ENCODE data around the gene LILRA2. TPM values are rescaled to one million over a fixed set of nuclear protein-coding genes. Genes with fewer than 3 reads are reported as not detected.

Gene LILRA2
- total RNA-seq, 4 donors from 2014 or later = 1.7 to 5.4 (median 4.3) TPM

DNA sequence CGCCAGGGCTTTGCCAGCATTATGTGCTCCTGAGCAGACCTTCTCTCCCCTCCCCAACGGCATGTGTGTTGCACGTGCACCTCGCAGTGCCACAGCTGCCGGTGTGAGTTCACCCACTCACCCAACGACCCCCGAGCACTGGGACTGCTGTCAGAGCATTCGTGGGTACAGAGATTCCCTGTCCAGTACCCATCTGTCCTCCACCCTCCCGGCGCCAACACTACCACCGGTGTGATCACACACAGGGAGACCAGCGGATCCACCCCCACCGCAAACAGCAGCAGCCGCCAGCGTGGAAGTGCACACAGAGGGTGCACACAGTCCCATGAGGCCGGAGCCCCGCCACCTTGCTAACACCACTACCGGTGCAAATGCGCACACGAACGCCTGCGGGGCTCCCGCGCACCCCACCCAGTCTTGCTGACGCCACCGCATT lies 35.8 kb downstream of the LILRA2 start:
- H3K4me1 ChIP-seq = no peaks in the 10 kb centered on the region

GRCh38 chr19:54612428-54612827 lies 38.8 kb downstream of the LILRA2 start:
- Histone ChIP-seq H3K27ac (no peak overlapping the region), H3K36me3 (no peaks in the 10 kb centered on the region), H3K9me3 (peaks cover 0 to 37% (median 0%) of the 10 kb centered on the region in 4 donors), H3K4me1 (no peaks in the 10 kb centered on the region), H3K4me3 (no peak overlapping the region), H3K27me3 (no peaks in the 10 kb centered on the region)
- TF ChIP-seq CTCF (IDR thresholded peaks at IDR 0.05) (no peak), POLR2A (IDR thresholded peaks at IDR 0.05) (no peak), EP300 (IDR thresholded peaks at IDR 0.05) (no peak)
- no peak for DNase-seq (ENCODE audit: low spot score in 2 of 2)
- 92 to 100% methylated on average over 1 of the region's 1 CpG for WGBS, 2 donors

More for the DNA sequence above, 35.8 kb downstream of the LILRA2 start:
- Histone ChIP-seq H3K27ac (no peak overlapping the region), H3K9me3 (peaks cover 0 to 57% (median 0%) of the 10 kb centered on the region in 4 donors), H3K27me3 (no peaks in the 10 kb centered on the region), H3K4me3 (no peak overlapping the region), H3K36me3 (no peaks in the 10 kb centered on the region)
- WGBS, 2 donors = 85 to 92% methylated on average over 26 of the region's 26 CpGs
- TF ChIP-seq POLR2A (IDR thresholded peaks at IDR 0.05) = no peak
- no peak for TF ChIP-seq CTCF (IDR thresholded peaks at IDR 0.05)
- no peak for TF ChIP-seq EP300 (IDR thresholded peaks at IDR 0.05)
- no peak for DNase-seq (ENCODE audit: low spot score in 2 of 2)

- DNase-seq (ENCODE audit: low spot score in 2 of 2) = no peak
- Histone ChIP-seq H3K36me3 (no peaks in the 10 kb centered on the region), H3K4me3 (no peak overlapping the region), H3K4me1 (no peaks in the 10 kb centered on the region), H3K27me3 (no peaks in the 10 kb centered on the region), H3K27ac (no peak overlapping the region), H3K9me3 (peaks cover 0 to 18% (median 0%) of the 10 kb centered on the region in 4 donors)
- TF ChIP-seq POLR2A (IDR thresholded peaks at IDR 0.05) = no peak
- TF ChIP-seq CTCF (IDR thresholded peaks at IDR 0.05) = no peak
- no peak for TF ChIP-seq EP300 (IDR thresholded peaks at IDR 0.05)
- WGBS, 2 donors = 85 to 96% methylated on average over 1 of the region's 1 CpG
Observed at GRCh38 chr19:54614726-54615125, 41.1 kb downstream of the LILRA2 start.

GRCh38 chr19:54616057-54616456 lies 42.5 kb downstream of the LILRA2 start:
- Histone ChIP-seq H3K36me3 (no peaks in the 10 kb centered on the region), H3K4me3 (no peak overlapping the region), H3K4me1 (no peaks in the 10 kb centered on the region), H3K27me3 (no peaks in the 10 kb centered on the region), H3K27ac (peak overlapping the region in 1 of 4 donors; percentile 38), H3K9me3 (peaks cover 0 to 8% (median 0%) of the 10 kb centered on the region in 4 donors)
- WGBS, 2 donors = 65 to 72% methylated on average over 3 of the region's 3 CpGs
- TF ChIP-seq CTCF (IDR thresholded peaks at IDR 0.05) = no peak
- no peak for TF ChIP-seq POLR2A (IDR thresholded peaks at IDR 0.05)
- no peak for TF ChIP-seq EP300 (IDR thresholded peaks at IDR 0.05)
- DNase-seq (ENCODE audit: low spot score in 2 of 2) = no peak

DNA sequence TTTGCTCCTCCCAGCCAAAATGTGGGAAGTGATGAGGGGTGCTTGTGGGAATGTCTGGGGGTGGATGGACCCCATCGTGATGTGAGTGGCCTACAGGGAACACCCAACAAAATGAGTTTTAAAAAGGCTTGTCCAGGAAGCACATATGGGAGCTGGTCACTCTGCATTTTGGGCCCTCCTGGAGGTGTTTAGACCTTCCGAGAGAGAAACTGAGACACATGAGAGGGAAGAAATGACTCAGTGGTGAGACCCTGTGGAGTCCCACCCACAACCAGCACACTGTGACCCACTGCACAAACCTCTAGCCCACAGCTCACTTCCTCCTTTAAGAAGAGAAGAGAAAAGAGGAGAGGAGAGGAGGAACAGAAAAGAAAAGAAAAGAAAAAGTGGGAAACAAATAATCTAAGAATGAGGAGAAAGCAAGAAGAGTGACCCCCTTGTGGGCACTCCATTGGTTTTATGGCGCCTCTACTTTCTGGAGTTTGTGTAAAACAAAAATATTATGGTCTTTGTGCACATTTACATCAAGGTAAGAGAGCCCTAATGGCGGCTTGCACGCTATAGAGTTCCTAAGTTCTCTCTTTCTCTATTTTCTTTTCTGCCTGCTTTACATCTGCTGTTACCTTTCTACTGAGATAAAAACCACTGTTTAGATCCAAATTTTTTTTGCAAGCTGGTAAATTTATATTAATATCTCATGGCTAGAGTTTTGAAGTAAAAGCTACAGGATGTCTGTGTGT lies 43.4 kb downstream of the LILRA2 start:
- 48 to 65% methylated on average over 5 of the region's 5 CpGs for WGBS, 2 donors
- DNase-seq (ENCODE audit: low spot score in 2 of 2) = no peak
- Histone ChIP-seq H3K27me3 (no peaks in the 10 kb centered on the region), H3K27ac (peak overlapping the region in 1 of 4 donors; percentile 38), H3K36me3 (no peaks in the 10 kb centered on the region), H3K4me1 (no peaks in the 10 kb centered on the region), H3K4me3 (peak overlapping the region in 1 of 4 donors; percentile 27), H3K9me3 (peaks cover 0 to 8% (median 0%) of the 10 kb centered on the region in 4 donors)
- TF ChIP-seq EP300 (IDR thresholded peaks at IDR 0.05) (no peak), POLR2A (IDR thresholded peaks at IDR 0.05) (no peak), CTCF (IDR thresholded peaks at IDR 0.05) (no peak)

Measured in tibial nerve (tissue), 4 donors.